Endothelial cell of umbilical vein (primary cell): ENCODE measurements around the gene ENC1.

Experiments used
- CTCF ChIP-seq, 2 donors: IDR thresholded peaks; 1 replicate in 1 of 2; 2 replicates in 1 of 2; pipeline ENCODE4 v1.5.1; 2011; ENCODE audit warnings: low read length in 2 of 2, mild to moderate bottlenecking in 2 of 2, moderate library complexity in 2 of 2, control low read depth in 1 of 2, inconsistent platforms in 1 of 2, low read depth in 1 of 2; ENCODE audit not compliant: insufficient read depth in 1 of 2; ENCODE audit errors: extremely low read depth in 1 of 2
- EZH2 ChIP-seq: IDR thresholded peaks from 2 replicates; pipeline ENCODE4 v1.6.1; 2012; ENCODE audit warnings: borderline replicate concordance, low read depth, mild to moderate bottlenecking, moderate library complexity, low read length, inconsistent platforms; ENCODE audit not compliant: severe bottlenecking
- GATA2 ChIP-seq: IDR thresholded peaks from 2 replicates; pipeline ENCODE4 v1.7.0; 2011; ENCODE audit warnings: low read depth, mild to moderate bottlenecking, moderate library complexity, mixed read lengths, low read length; ENCODE audit not compliant: insufficient read length, insufficient read depth
- JUN ChIP-seq: IDR thresholded peaks from 2 replicates; pipeline ENCODE4 v1.6.1; 2011; ENCODE audit warnings: borderline replicate concordance, low read depth; ENCODE audit not compliant: insufficient read length, insufficient read depth
- MAX ChIP-seq: IDR thresholded peaks from 2 replicates; pipeline ENCODE4 v1.6.1; 2011; ENCODE audit not compliant: insufficient read depth, insufficient read length
- MYC ChIP-seq: IDR thresholded peaks from one replicate; pipeline ENCODE4 v1.6.1; 2011; ENCODE audit warnings: mild to moderate bottlenecking, low read depth, low read length
- POLR2A ChIP-seq: IDR thresholded peaks from 2 replicates; pipeline ENCODE4 v1.6.1; 2012; ENCODE audit warnings: low read depth, mild to moderate bottlenecking, control low read depth, low read length
- POLR2AphosphoS5 ChIP-seq: IDR thresholded peaks from 2 replicates; pipeline ENCODE4 v1.6.1; 2012; ENCODE audit warnings: low read depth, mild to moderate bottlenecking, control low read depth, low read length, moderate library complexity; ENCODE audit not compliant: insufficient read depth

GRCh38 chr5:74580729-74581109 lies 59.8 kb downstream of the ENC1 start:
- TF ChIP-seq CTCF (IDR thresholded peaks at IDR 0.05; ENCODE audit: extremely low read depth in 1 of 2, insufficient read depth in 1 of 2, low read depth in 1 of 2, low read length in 2 of 2), result no peak
- TF ChIP-seq POLR2A, result no peak
- no peak for TF ChIP-seq MYC
- TF ChIP-seq EZH2, result no peak
- no peak for TF ChIP-seq GATA2
- TF ChIP-seq JUN, result no peak
- no peak for TF ChIP-seq POLR2AphosphoS5
- TF ChIP-seq MAX, result no peak
